ENCODE data around the gene CASKIN2. TPM values are rescaled to one million over a fixed set of nuclear protein-coding genes. Genes with fewer than 3 reads are reported as not detected.

The CASKIN2 gene
- polyA plus RNA-seq, 3 donors, result 0.33 TPM; not detected in 2

- Mint-ChIP-seq H3K36me3 (no peaks in the 10 kb centered on the region), H3K27ac (no peak overlapping the region), H3K9me3 (peaks cover 0 to 2% (median 0%) of the 10 kb centered on the region in 7 donors), H3K4me3 (no peak overlapping the region), H3K27me3 (ENCODE audit: low read depth in 3 of 3) (peaks cover 0 to 2% (median 2%) of the 10 kb centered on the region in 3 donors), H3K4me1 (peaks cover 6% of the 10 kb centered on the region)
- intact Hi-C loops (cut with micrococcal nuclease), result loop anchor here in 1 of 2 donors (10.0 kb wide), 1 partner anchor 81 kb away; no protein-coding TSS in a partner anchor
- Histone ChIP-seq H3K79me2 (ENCODE audit: insufficient read depth, low read length) (no peaks in the 10 kb centered on the region), H3K4me2 (replicated peaks; ENCODE audit: extremely low read depth, low read length, poor library complexity, severe bottlenecking) (no peak overlapping the region), H2AFZ (ENCODE audit: insufficient read depth, low read depth, low read length, poor library complexity, severe bottlenecking) (no peak overlapping the region), H3K9me3 (replicated peaks in 1 of 2; ENCODE audit: control insufficient read depth in 1 of 2, insufficient read depth in 1 of 2, low read length in 2 of 2) (no peaks in the 10 kb centered on the region), H3K27ac (ENCODE audit: low read depth in 1 of 2, low read length in 2 of 2) (no peak overlapping the region), H4K20me1 (ENCODE audit: insufficient read depth, low read length) (no peaks in the 10 kb centered on the region), H3K27me3 (ENCODE audit: control insufficient read depth in 2 of 2, insufficient read depth in 2 of 2, low read length in 2 of 2) (no peaks in the 10 kb centered on the region), H3K36me3 (replicated peaks in 1 of 2; ENCODE audit: control insufficient read depth in 1 of 2, insufficient read depth in 2 of 2, low read length in 2 of 2) (peaks cover 0 to under 1% of the 10 kb centered on the region in 2 donors), H3K4me1 (ENCODE audit: control insufficient read depth in 1 of 2, insufficient read depth in 2 of 2, low read length in 2 of 2) (no peaks in the 10 kb centered on the region), H3K9ac (ENCODE audit: insufficient read depth, low read length, poor library complexity, severe bottlenecking) (no peak overlapping the region), H3K4me3 (replicated peaks in 1 of 3; ENCODE audit: low read depth in 2 of 3, low read length in 3 of 3) (no peak overlapping the region)
- WGBS (ENCODE audit: insufficient coverage), result 96% methylated on average over 13 of the region's 15 CpGs
- DNase-seq, result no peak
- TF ChIP-seq CTCF (IDR thresholded peaks at IDR 0.05), result no peak
Observed at GRCh38 chr17:75505640-75506039, 9.7 kb downstream of the CASKIN2 start.

- Histone ChIP-seq H4K20me1 (ENCODE audit: insufficient read depth, low read length) (no peaks in the 10 kb centered on the region), H3K9me3 (replicated peaks in 1 of 2; ENCODE audit: control insufficient read depth in 1 of 2, insufficient read depth in 1 of 2, low read length in 2 of 2) (no peaks in the 10 kb centered on the region)
Observed at GRCh38 chr17:75505152-75505409, 10.3 kb downstream of the CASKIN2 start.

More at GRCh38 chr17:75505152-75505409, 10.3 kb downstream of the CASKIN2 start:
- DNase-seq, result no peak
- H3K27me3 ChIP-seq (ENCODE audit: control insufficient read depth in 2 of 2, insufficient read depth in 2 of 2, low read length in 2 of 2), result no peaks in the 10 kb centered on the region
- H3K79me2 ChIP-seq (ENCODE audit: insufficient read depth, low read length), result no peaks in the 10 kb centered on the region
- TF ChIP-seq CTCF (IDR thresholded peaks at IDR 0.05), result no peak
- WGBS (ENCODE audit: insufficient coverage), result 86% methylated on average over 4 of the region's 4 CpGs
- no peak overlapping the region for H3K4me2 ChIP-seq (replicated peaks; ENCODE audit: extremely low read depth, low read length, poor library complexity, severe bottlenecking)
- intact Hi-C loops (cut with micrococcal nuclease), result loop anchor here in 1 of 2 donors (10.0 kb wide), 1 partner anchor 80 kb away; no protein-coding TSS in a partner anchor
- Mint-ChIP-seq H3K27me3 (ENCODE audit: low read depth in 3 of 3) (peaks cover 0 to 2% (median 0%) of the 10 kb centered on the region in 3 donors), H3K27ac (no peak overlapping the region), H3K9me3 (peaks cover 0 to 2% (median 0%) of the 10 kb centered on the region in 7 donors), H3K4me3 (no peak overlapping the region), H3K4me1 (peaks cover 6% of the 10 kb centered on the region), H3K36me3 (peaks cover 4% of the 10 kb centered on the region in 2 donors)
- no peak overlapping the region for H3K4me3 ChIP-seq (replicated peaks in 1 of 3; ENCODE audit: low read depth in 2 of 3, low read length in 3 of 3)
- H2AFZ ChIP-seq (ENCODE audit: insufficient read depth, low read depth, low read length, poor library complexity, severe bottlenecking), result no peak overlapping the region
- H3K27ac ChIP-seq (ENCODE audit: low read depth in 1 of 2, low read length in 2 of 2), result no peak overlapping the region
- H3K4me1 ChIP-seq (ENCODE audit: control insufficient read depth in 1 of 2, insufficient read depth in 2 of 2, low read length in 2 of 2), result no peaks in the 10 kb centered on the region
- peaks cover 1 to 6% of the 10 kb centered on the region in 2 donors for H3K36me3 ChIP-seq (replicated peaks in 1 of 2; ENCODE audit: control insufficient read depth in 1 of 2, insufficient read depth in 2 of 2, low read length in 2 of 2)
- no peak overlapping the region for H3K9ac ChIP-seq (ENCODE audit: insufficient read depth, low read length, poor library complexity, severe bottlenecking)

Measured in CD14-positive monocyte (primary cell).